Upper lobe of left lung (tissue), 4 donors: ENCODE results near the gene AZGP1.

Experiments used
- EP300 ChIP-seq, 4 donors: sonication (generic); formaldehyde crosslinking; IDR thresholded peaks; one replicate each; pipeline ENCODE4 v1.5.1; 2017; ENCODE audit warnings: antibody characterized with exemption in 4 of 4, control low read depth in 2 of 4
- POLR2A ChIP-seq, 4 donors: fragments of 450-650 bp; IDR thresholded peaks; one replicate each; pipeline ENCODE4 v1.5.1; 2016 to 2017; ENCODE audit warnings: antibody characterized with exemption in 4 of 4, mild to moderate bottlenecking in 2 of 4
- POLR2AphosphoS5 ChIP-seq, 2 donors: sonication (generic); formaldehyde crosslinking; IDR thresholded peaks; one replicate each; pipeline ENCODE4 v1.5.1; 2017; ENCODE audit warnings: antibody characterized with exemption in 2 of 2
- TF ChIP-seq, protein P1 (sequence below), 6 experiments: fragments of 450-650 bp in 4 of 6; fragments of 200-600 bp in 2 of 6; sonication (generic) in 2 of 6; IDR thresholded peaks; one replicate each; pipeline ENCODE4 v1.5.1; 2016 to 2019; ENCODE audit warnings: antibody characterized with exemption in 6 of 6

DNA sequence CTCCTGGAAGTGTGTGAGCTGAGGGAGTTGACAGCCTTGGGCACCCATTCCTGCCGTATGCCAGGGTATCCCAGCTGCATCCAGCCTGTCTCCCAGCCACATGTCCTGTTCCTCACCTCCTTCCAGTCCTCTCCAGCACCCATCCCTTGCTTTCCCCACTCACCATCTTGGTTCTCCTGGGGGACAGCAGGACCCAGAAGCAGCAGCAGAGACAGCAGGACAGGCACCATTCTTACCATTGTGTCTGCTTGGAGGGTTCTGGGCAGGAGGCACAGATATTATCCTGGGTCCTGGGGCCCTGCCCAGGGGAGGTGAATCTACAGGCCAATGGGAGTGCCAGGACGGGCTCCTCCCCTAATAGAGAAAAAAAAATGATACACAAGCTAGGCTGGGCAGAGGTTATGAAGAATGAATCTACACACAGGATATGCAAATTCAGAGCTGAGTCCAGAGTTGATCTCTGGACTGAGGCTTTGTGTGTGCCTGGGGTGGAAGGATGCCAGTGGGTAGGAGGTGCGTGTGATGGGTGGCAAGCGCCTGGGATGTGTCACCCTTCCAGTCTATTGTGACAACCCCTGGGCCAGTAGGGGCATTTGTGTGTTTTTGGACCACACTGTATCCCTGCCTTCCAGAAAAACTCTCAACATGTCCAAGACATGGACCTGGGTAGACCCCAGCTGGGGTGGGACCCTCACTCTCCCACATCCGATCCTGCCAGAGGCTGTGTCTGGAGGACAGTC lies at the start of gene AZGP1:
- TF ChIP-seq POLR2A (IDR thresholded peaks at IDR 0.05) (no peak), POLR2AphosphoS5 (IDR thresholded peaks at IDR 0.05) (no peak), EP300 (IDR thresholded peaks at IDR 0.05) (no peak)
- TF ChIP-seq, protein P1, sequence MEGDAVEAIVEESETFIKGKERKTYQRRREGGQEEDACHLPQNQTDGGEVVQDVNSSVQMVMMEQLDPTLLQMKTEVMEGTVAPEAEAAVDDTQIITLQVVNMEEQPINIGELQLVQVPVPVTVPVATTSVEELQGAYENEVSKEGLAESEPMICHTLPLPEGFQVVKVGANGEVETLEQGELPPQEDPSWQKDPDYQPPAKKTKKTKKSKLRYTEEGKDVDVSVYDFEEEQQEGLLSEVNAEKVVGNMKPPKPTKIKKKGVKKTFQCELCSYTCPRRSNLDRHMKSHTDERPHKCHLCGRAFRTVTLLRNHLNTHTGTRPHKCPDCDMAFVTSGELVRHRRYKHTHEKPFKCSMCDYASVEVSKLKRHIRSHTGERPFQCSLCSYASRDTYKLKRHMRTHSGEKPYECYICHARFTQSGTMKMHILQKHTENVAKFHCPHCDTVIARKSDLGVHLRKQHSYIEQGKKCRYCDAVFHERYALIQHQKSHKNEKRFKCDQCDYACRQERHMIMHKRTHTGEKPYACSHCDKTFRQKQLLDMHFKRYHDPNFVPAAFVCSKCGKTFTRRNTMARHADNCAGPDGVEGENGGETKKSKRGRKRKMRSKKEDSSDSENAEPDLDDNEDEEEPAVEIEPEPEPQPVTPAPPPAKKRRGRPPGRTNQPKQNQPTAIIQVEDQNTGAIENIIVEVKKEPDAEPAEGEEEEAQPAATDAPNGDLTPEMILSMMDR (IDR thresholded peaks at IDR 0.05): no peak
